Hematopoietic multipotent progenitor cell treated with erythropoietin and hydrocortisone succinate and interleukin-3 and kit ligand, for 6 days (in vitro differentiated cells): ENCODE results near the gene SIGLEC8.
A peak's percentile ranks its signal among the peaks of the same experiment; 100 is the strongest.
"Not testable (repeated sequence)": the region's sequence is repeated elsewhere in the genome, so short reads cannot be mapped to it uniquely, and the experiment has no call there.

ENCODE experiments used
- DNase-seq: peaks from one replicate; pipeline ENCODE4 v3.0.0-alpha.2; 2015

The SIGLEC8 gene

GRCh38 chr19:51441410-51442390 lies 16.6 kb downstream of the SIGLEC8 start:
- DNase-seq, result no peak

- DNase-seq, result peak; percentile 49
Measured at GRCh38 chr19:51440846-51441409, 17.3 kb downstream of the SIGLEC8 start.

DNA sequence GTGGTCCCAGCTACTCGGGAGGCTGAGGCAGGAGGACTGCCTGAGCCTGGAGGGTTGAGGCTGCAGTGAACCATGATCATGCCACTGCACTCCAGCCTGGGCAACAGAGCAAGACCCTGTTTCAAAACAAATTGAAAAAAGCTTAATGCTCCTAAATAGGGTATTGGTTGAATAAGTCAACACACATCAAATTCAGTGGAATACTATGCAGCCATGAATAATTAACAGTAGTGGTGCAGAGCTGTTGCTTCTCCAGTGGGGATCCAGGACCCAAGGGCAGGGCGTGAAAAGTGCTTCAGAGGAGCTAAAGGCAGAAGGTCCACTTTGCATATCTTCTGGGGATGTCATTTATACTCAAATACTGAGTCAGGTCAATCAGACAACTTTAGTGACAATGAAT lies 18.2 kb downstream of the SIGLEC8 start:
- DNase-seq, result no peak

- DNase-seq, result peak; percentile 67
Measured at GRCh38 chr19:51439021-51439465, 19.2 kb downstream of the SIGLEC8 start.

- no peak for DNase-seq
Measured at GRCh38 chr19:51434456-51434855, 23.8 kb downstream of the SIGLEC8 start.

DNA sequence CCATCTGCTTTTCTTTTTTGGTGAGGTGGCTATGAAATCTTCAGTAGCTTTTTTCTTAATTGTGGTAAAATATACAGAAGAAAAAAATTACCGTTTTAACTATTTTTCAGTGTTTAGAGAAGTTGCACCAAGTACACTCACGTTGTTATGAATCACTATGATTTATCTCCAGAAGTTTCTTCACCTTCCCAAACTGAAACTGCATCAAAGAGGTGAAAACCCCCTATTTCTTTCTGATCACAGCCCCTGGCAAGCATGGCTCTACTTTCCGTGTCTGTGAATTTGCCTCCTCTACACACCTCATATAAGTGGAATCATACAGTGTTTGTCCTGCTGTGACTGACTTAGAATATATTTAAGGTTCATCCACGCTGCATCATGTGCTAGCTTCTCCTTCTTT lies 25.2 kb downstream of the SIGLEC8 start:
- DNase-seq, result no peak

- DNase-seq, result peak; percentile 44
Measured at GRCh38 chr19:51431124-51431523, 27.1 kb downstream of the SIGLEC8 start.

DNA sequence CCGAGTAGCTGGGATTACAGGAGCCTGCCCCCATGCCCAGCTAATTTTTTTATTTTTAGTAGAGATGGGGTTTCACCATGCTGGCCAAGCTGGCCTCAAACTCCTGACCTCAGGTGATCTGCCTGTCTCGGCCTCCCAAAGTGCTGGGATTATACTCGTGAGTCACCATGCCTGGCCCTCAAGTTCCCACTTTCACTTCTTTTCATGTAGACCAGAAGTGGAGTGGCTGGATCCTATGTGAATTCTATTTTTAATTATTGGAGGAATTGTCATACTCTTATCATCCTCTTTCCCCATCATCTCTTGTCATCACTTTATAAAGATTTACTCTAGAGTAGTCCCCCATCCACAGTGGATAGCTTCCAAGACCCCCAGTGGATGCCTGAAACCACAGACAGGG lies 28.0 kb downstream of the SIGLEC8 start:
- no peak for DNase-seq

GRCh38 chr19:51427201-51427600 lies 31.1 kb downstream of the SIGLEC8 start:
- DNase-seq, result no peak

GRCh38 chr19:51422053-51422448 lies 36.2 kb downstream of the SIGLEC8 start:
- DNase-seq, result peak; percentile 93

GRCh38 chr19:51421229-51422052 lies 36.8 kb downstream of the SIGLEC8 start:
- DNase-seq, result peak; percentile 12

GRCh38 chr19:51420511-51420910 lies 37.7 kb downstream of the SIGLEC8 start:
- DNase-seq, result not testable (repeated sequence)

- DNase-seq, result no peak
Measured at GRCh38 chr19:51418707-51419106, 39.5 kb downstream of the SIGLEC8 start.

- peak; percentile 29 for DNase-seq
Measured at GRCh38 chr19:51417810-51418157, 40.5 kb downstream of the SIGLEC8 start.

DNA sequence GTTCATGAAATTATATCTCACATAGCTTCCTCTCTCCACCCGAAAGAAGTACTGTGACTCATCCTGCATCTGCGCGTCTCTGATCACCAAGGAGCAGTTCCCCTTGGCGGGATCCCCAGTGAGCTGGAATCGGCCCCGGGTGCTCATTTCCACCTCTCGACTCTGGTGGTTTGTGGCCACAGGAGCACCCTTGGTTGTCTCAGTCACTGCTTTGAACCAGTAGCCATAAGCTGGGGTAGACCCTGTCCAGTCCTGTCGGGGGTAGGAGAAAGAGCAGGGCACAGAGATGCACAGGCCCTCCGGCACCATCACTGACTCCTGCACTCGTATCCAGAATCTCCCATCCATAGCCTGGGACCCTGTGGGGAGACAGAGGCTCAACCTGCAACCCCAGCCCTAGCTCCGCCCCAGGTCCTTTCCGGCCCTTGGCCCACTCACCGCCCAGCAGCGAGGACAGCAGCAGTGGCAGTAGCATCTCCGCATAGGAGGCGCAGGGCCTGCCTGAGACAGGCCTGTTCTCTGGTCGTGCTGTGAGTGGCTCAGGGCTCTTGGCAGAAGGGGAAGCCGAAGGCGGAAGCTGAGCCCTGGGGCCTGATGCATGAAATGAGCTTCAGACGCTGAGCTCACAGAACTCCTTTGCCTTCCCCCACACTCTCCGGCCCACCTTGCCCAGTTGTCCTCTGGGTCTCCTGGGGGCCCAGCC lies 41.0 kb downstream of the SIGLEC8 start, which contains the start of gene SIGLEC10:
Gene SIGLEC10, minus strand, starts transcription at position 536 of the 703 bp plus-strand sequence. Its CDS starts 61 bp downstream, at position 475.
- peak; percentile 79 for DNase-seq

DNA sequence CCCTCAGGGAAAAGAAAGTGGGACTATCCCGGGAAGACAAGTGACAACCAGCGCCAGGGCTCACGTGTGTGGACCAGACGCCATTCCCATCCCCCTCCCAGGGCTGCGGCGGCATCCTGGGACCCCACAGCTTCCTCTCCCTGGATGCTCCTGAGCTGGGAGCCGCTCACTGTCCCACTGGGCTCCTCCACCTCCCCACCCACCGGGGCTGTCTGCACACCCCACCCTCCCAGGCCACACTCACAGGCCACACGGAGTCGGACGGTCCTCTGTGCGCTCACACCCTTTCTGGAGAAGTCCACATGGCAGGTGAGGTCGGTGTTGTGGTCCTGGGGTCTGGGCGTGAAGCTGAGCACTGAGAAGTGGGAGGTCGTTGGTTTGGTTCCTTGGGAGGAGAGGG lies 41.8 kb downstream of the SIGLEC8 start:
- DNase-seq, result not testable (repeated sequence)

DNA sequence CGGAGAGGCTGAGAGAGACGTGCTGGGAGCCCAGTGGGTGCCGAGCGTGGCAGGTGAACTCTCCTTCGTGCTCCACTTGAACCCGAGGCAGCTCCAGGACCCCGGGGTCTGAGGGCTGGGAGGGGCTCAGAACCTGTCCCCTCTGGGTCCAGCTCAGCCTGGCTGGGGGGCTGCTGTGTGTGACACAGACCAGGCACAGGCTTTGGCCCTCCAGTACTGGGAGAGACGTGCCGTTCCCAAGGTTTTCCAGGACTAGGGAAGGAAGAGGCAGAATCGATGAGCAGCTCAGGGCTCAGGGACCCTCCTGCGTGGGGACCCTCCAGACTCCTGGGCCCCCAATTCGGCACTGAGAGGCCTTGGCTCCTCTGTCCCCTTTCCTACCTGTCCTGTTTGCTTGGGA lies 43.1 kb downstream of the SIGLEC8 start:
- DNase-seq, result no peak

DNA sequence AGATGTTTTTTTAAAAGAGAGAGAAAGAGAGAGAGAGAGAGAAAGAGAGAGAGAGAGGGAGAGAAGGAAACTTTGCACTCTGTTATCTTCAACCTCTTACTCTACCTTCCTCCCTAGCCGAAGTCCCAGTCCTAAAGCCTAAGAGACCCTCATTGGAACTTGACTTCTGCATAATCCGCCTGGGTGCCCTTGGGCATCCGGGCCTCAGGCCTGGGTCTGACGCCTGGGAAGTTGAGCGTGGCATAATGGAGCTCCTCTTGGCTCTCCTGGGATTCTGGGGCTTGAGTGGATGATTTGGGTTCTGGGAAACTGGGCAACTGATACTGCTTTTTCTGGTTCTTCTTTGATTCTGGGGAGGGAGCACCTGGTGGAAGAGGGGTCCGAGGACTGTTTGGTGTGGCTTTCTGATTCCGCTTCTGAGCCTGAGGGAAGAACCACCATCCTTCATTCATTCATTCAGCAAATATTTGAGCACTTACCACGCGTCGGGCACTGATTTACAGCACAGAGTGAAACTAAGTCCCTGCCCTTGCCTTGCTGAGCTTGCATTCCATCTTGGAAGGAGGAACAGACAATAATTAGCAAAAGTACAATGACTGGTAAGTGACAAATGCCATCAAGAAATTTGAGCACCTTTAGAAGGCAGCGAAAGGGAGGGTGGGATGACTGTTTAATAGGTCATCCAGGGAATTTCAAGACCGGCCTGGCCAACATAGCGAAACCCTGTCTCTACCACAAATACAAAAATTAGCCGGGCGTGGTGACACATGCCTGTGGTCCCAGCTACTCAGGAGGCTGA lies 47.1 kb downstream of the SIGLEC8 start:
- no peak for DNase-seq

- peak; percentile 69 for DNase-seq
Measured at GRCh38 chr19:51407511-51408131, 50.6 kb downstream of the SIGLEC8 start.

DNA sequence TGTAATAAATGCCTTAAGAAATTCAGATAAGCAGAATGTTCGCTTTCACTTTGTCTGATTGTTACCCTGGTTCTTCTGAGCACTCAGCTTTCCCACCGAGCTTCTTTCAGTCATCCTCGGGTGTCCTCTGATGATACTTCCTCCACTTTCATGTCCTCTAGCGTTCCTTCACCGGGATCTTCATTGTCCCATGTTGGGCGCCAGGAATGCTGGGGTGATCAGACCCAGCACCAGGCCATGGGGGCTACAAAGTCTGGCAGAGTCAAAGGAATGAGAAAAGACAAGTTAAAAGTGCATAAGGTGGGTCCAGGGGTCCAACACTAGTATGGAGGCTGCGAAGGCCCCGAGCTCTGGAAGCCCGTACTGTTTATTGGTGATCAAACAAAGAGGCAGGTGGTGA lies 56.1 kb downstream of the SIGLEC8 start:
- DNase-seq, result no peak
